ENCODE results near the gene ACP2. TPM values are rescaled to one million over a fixed set of nuclear protein-coding genes. Genes with fewer than 3 reads are reported as not detected.

The ACP2 gene
- total RNA-seq, 4 donors from 2014 or later: 22.9 to 28.0 (median 24.6) TPM

DNA sequence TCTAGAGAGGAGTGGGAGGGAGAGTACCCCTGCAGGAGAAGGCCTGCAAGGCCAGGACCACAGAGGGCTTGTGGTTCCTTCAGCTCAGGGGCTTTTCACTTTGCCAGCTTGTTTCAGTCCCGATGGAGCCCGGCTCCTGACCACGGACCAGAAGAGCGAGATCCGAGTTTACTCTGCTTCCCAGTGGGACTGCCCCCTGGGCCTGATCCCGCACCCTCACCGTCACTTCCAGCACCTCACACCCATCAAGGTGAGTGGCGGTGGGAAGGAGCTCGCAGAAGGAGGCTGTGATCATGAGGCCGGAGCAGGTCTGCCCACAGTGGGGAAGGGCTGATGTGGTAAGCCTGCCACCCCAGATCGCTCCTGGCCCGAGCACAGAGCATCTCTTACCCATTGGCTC, 13.5 kb downstream of the ACP2 start:
- H3K36me3 ChIP-seq: peaks cover 64% of the 10 kb centered on the region
- WGBS: 92% methylated on average over 12 of the region's 12 CpGs
- no peak overlapping the region for H3K4me3 ChIP-seq
- TF ChIP-seq POLR2A (IDR thresholded peaks at IDR 0.05) (no peak), EP300 (IDR thresholded peaks at IDR 0.05) (no peak), POLR2AphosphoS5 (IDR thresholded peaks at IDR 0.05) (no peak)
- TF ChIP-seq, protein P1, sequence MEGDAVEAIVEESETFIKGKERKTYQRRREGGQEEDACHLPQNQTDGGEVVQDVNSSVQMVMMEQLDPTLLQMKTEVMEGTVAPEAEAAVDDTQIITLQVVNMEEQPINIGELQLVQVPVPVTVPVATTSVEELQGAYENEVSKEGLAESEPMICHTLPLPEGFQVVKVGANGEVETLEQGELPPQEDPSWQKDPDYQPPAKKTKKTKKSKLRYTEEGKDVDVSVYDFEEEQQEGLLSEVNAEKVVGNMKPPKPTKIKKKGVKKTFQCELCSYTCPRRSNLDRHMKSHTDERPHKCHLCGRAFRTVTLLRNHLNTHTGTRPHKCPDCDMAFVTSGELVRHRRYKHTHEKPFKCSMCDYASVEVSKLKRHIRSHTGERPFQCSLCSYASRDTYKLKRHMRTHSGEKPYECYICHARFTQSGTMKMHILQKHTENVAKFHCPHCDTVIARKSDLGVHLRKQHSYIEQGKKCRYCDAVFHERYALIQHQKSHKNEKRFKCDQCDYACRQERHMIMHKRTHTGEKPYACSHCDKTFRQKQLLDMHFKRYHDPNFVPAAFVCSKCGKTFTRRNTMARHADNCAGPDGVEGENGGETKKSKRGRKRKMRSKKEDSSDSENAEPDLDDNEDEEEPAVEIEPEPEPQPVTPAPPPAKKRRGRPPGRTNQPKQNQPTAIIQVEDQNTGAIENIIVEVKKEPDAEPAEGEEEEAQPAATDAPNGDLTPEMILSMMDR (IDR thresholded peaks at IDR 0.05): no peak
- no peaks in the 10 kb centered on the region for H3K27me3 ChIP-seq
- peaks cover 7% of the 10 kb centered on the region for H3K4me1 ChIP-seq
- H3K9me3 ChIP-seq: no peaks in the 10 kb centered on the region
- H3K27ac ChIP-seq: no peak overlapping the region
- no peak for DNase-seq (ENCODE audit: low spot score in 2 of 2)

DNA sequence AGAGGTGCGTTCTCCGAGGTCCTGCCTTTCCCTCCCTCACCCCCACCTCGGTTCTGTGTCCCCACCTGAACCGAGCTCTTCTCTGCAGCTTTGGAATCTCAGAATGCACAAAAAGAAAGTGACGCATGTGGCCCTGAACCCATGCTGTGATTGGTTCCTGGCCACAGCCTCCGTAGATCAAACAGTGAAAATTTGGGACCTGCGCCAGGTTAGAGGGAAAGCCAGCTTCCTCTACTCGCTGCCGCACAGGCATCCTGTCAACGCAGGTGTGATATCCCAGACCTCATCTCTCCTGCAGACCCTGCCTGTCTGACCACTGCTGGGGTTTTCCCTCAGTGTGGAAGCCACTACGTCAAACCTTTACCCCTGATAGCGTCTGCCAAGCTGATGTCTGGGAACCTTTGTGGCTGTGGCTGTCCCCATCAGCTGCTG, 13.9 kb downstream of the ACP2 start:
- Histone ChIP-seq H3K36me3 (peaks cover 61% of the 10 kb centered on the region), H3K4me3 (no peak overlapping the region), H3K27ac (no peak overlapping the region), H3K9me3 (no peaks in the 10 kb centered on the region), H3K27me3 (no peaks in the 10 kb centered on the region), H3K4me1 (peaks cover 7% of the 10 kb centered on the region)
- DNase-seq (ENCODE audit: low spot score in 2 of 2): no peak
- 56% methylated on average over 11 of the region's 12 CpGs for WGBS
- TF ChIP-seq POLR2AphosphoS5 (IDR thresholded peaks at IDR 0.05) (no peak), POLR2A (IDR thresholded peaks at IDR 0.05) (no peak), EP300 (IDR thresholded peaks at IDR 0.05) (no peak)
- TF ChIP-seq, protein P1 (IDR thresholded peaks at IDR 0.05): no peak

DNA sequence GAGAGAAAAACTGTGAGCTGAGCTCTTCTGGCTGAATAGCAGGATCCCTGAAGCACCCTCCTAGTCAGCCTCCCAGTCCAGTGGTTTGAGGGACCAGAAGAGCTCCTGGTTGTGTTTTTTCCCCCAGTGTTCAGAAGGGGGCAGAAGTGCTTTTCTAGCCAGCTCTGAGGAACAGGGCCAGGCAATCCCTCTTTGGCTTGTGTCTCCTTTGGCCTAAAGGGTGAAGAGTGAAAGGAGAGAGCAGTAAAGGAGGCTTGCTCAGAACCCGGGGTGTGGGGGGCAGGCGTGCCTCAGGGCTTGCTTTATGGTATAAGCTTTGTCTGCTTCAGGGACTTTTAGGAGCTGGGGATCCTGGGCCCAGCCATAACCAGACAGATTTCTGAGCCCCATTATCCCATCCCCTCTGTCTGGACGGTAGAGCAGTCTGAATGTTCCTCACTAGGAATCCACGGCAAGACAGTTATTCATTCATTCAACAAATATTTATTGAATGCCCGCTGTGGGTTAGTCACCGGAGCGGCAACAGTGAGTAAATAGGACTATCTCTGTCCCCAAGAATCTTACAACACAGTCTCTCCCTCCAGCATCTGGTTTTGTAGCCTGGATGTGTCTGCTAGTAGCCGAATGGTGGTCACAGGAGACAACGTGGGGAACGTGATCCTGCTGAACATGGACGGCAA, 14.5 kb downstream of the ACP2 start:
- WGBS: 66% methylated on average over 11 of the region's 11 CpGs
- no peak for DNase-seq (ENCODE audit: low spot score in 2 of 2)
- Histone ChIP-seq H3K4me1 (peaks cover 7% of the 10 kb centered on the region), H3K27ac (no peak overlapping the region), H3K36me3 (peaks cover 59% of the 10 kb centered on the region), H3K27me3 (no peaks in the 10 kb centered on the region), H3K9me3 (no peaks in the 10 kb centered on the region), H3K4me3 (no peak overlapping the region)
- TF ChIP-seq, protein P1 (IDR thresholded peaks at IDR 0.05): no peak

DNA sequence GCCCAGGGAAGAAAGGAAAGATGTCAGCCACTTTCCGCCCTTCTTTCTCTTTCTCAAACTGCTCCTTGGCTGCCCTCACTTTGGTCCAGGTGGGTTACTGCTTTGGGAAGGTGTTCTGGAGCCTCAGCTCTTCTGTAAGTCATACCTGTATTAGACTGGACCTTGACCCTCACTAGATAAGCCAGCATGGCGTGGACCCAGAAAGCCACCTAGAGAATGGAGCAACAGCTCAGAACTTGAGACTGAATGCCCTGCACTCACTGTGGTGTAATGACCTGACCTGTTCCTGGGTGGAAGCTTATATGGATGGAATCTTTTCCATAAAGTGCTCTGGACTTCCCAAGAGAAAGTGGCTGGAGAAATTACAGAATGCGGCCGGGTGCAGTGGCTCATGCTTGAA, 15.6 kb downstream of the ACP2 start:
- Histone ChIP-seq H3K4me3 (no peak overlapping the region), H3K36me3 (peaks cover 52% of the 10 kb centered on the region), H3K9me3 (no peaks in the 10 kb centered on the region), H3K4me1 (peaks cover 5% of the 10 kb centered on the region), H3K27ac (no peak overlapping the region), H3K27me3 (no peaks in the 10 kb centered on the region)
- no peak for TF ChIP-seq EP300 (IDR thresholded peaks at IDR 0.05)
- TF ChIP-seq, protein P1 (IDR thresholded peaks at IDR 0.05): no peak
- TF ChIP-seq POLR2AphosphoS5 (IDR thresholded peaks at IDR 0.05): no peak
- no peak for TF ChIP-seq POLR2A (IDR thresholded peaks at IDR 0.05)
- WGBS: 94% methylated on average over 4 of the region's 4 CpGs
- DNase-seq (ENCODE audit: low spot score in 2 of 2): no peak

DNA sequence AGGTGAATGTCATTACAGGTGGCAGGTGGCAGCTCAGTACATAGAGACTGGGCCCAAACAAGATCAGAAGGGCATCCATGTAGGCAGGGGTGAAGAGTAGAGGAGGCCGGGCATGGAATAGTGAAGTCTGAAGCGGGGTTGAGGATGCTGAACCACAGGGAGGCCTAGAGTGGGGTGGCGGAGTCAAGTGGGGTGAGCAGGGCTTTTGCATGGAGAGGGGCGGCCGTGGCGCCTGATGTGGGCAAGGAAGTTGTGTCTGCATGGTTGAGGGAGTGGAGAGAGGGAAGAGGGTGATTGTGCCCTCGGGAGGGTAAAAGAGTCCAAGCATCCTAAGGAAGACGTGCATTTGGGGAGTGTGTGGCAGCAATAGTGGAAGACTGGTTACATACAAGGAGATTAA, 19.5 kb downstream of the ACP2 start:
- 91% methylated on average over 8 of the region's 8 CpGs for WGBS
- Histone ChIP-seq H3K36me3 (peaks cover 52% of the 10 kb centered on the region), H3K4me3 (no peak overlapping the region), H3K27me3 (no peaks in the 10 kb centered on the region), H3K4me1 (no peaks in the 10 kb centered on the region), H3K9me3 (no peaks in the 10 kb centered on the region), H3K27ac (no peak overlapping the region)
- TF ChIP-seq POLR2AphosphoS5 (IDR thresholded peaks at IDR 0.05) (no peak), POLR2A (IDR thresholded peaks at IDR 0.05) (no peak), EP300 (IDR thresholded peaks at IDR 0.05) (no peak)
- no peak for DNase-seq (ENCODE audit: low spot score in 2 of 2)
